HG02623 (cell line): Measurements from ENCODE around the gene MCM3.
A peak's percentile ranks its signal among the peaks of the same experiment; 100 is the strongest.

Experiments used
- ATAC-seq: cut with Tn5 transposase; IDR thresholded peaks from one replicate; pipeline ENCODE4 v1.9.1; 2021; ENCODE audit warnings: moderate library complexity; ENCODE audit not compliant: unreplicated experiment

Gene MCM3

GRCh38 chr6:52254731-52255378 is 29.7 kb downstream of the MCM3 start:
- ATAC-seq: no peak

GRCh38 chr6:52253494-52253893 is 31.0 kb downstream of the MCM3 start:
- no peak for ATAC-seq

GRCh38 chr6:52251113-52251512 is 33.4 kb downstream of the MCM3 start:
- no peak for ATAC-seq

GRCh38 chr6:52249078-52249477 is 35.5 kb downstream of the MCM3 start:
- no peak for ATAC-seq

- no peak for ATAC-seq
Observed at GRCh38 chr6:52245425-52245824, 39.1 kb downstream of the MCM3 start.

- no peak for ATAC-seq
Observed at GRCh38 chr6:52244400-52244799, 40.1 kb downstream of the MCM3 start, which contains the start of gene IL17F. IL17F (minus strand) TSS chr6:52244500; CDS start chr6:52244429, 71 bp downstream.

- no peak for ATAC-seq
Observed at GRCh38 chr6:52243282-52243893, 41.2 kb downstream of the MCM3 start.

- ATAC-seq: no peak
Observed at GRCh38 chr6:52241819-52242218, 42.7 kb downstream of the MCM3 start.

GRCh38 chr6:52233975-52234823 is 50.3 kb downstream of the MCM3 start:
- peak; percentile 84 for ATAC-seq

GRCh38 chr6:52233005-52233404 is 51.5 kb downstream of the MCM3 start:
- ATAC-seq: no peak

GRCh38 chr6:52231406-52232127 is 53.0 kb downstream of the MCM3 start:
- ATAC-seq: no peak

GRCh38 chr6:52230685-52231084 is 53.9 kb downstream of the MCM3 start:
- ATAC-seq: no peak

- peak; percentile 100 for ATAC-seq
Observed at GRCh38 chr6:52227495-52227894, 57.0 kb downstream of the MCM3 start.

- peak; percentile 74 for ATAC-seq
Observed at GRCh38 chr6:52221302-52221701, 63.2 kb downstream of the MCM3 start.

GRCh38 chr6:52217761-52218160 is 66.8 kb downstream of the MCM3 start:
- ATAC-seq: no peak

GRCh38 chr6:52216932-52217575 is 67.5 kb downstream of the MCM3 start:
- ATAC-seq: no peak

- no peak for ATAC-seq
Observed at GRCh38 chr6:52215787-52216186, 68.8 kb downstream of the MCM3 start.
